ENCODE measurements around the gene ULK2.

GRCh38 chr17:19780846-19781245, 86.9 kb downstream of the ULK2 start:
- TF ChIP-seq ZNF274 (IDR thresholded peaks at IDR 0.05; ENCODE audit: low read depth, low read length) (no peak), YY1 (IDR thresholded peaks at IDR 0.05; ENCODE audit: insufficient read depth, insufficient read length) (no peak)
